K562 (cell line): Measurements from ENCODE around the gene CDH12. TPM values are rescaled to one million over a fixed set of nuclear protein-coding genes. Genes with fewer than 3 reads are reported as not detected.
"Not testable (repeated sequence)": the region's sequence is repeated elsewhere in the genome, so short reads cannot be mapped to it uniquely, and the experiment has no call there.

Experiments used
- ATAC-seq: fragments of 200-7000 bp; cut with Tn5 transposase; 3 replicates; pipeline ENCODE4 v1.9.1; 2020; ENCODE audit warnings: moderate library complexity
- BruUV-seq: library from RNA; stranded (reverse); fragments of 400-500 nt; replicated peaks from 2 replicates; lab custom pipeline; 2021; lab: Mats Ljungman, UMichigan
- CTCF ChIA-PET: fragments of 300-600 bp; formaldehyde crosslinking; extraction: SDS; loops from one replicate; lab custom pipeline; 2021; ENCODE audit warnings: low intra/inter-chr PET ratio; lab: Yijun Ruan, JAX
- POLR2A ChIA-PET: fragments of 300-600, 350-650 bp; sonication (Branson Sonifier 250); formaldehyde crosslinking; extraction: SDS; loops from one replicate; lab custom pipeline; 2021; ENCODE audit warnings: antibody characterized with exemption, inconsistent platforms; lab: Yijun Ruan, JAX
- DNase-seq, 4 experiments: peaks; one replicate each; pipeline versions ENCODE4 v3.0.0 to v3.0.0-alpha.2; 2011 to 2018; ENCODE audit warnings: low spot score in 3 of 4, mixed read lengths in 3 of 4; ENCODE audit errors: extremely low read depth in 1 of 4
- FAIRE-seq: peaks from 2 replicates; lab custom pipeline; 2011; peaks lifted over from hg19 to GRCh38; lab: Jason Lieb, UNC
- H2AFZ ChIP-seq: 2 replicates; pipeline ENCODE4 v1.6.0; 2011; ENCODE audit warnings: low read depth, low read length, control low read depth, inconsistent platforms
- H3K27ac ChIP-seq: fragments of 200-600 bp; 3 replicates; pipeline ENCODE4 v1.8.0; 2011; ENCODE audit warnings: low read depth, mild to moderate bottlenecking, control low read depth, inconsistent platforms, low read length, moderate library complexity, mixed read lengths; ENCODE audit errors: extremely low read depth
- H3K27me3 ChIP-seq, 2 experiments: fragments of 300-600 bp in 1 of 2; 2 replicates in 1 of 2; 3 replicates in 1 of 2; pipeline versions ENCODE4 v1.6.0 to v1.8.0; 2011; ENCODE audit warnings: inconsistent platforms in 2 of 2, low read length in 2 of 2, mild to moderate bottlenecking in 1 of 2, mixed read lengths in 1 of 2, moderate library complexity in 1 of 2; ENCODE audit not compliant: control insufficient read depth in 2 of 2, insufficient read depth in 2 of 2
- H3K36me3 ChIP-seq: fragments of 300-600 bp; 3 replicates; pipeline ENCODE4 v1.8.0; 2011; ENCODE audit warnings: mild to moderate bottlenecking, low read length, inconsistent platforms; ENCODE audit not compliant: control insufficient read depth, insufficient read depth
- H3K4me1 ChIP-seq, 2 experiments: fragments of 200-600 bp in 1 of 2; replicated peaks in 1 of 2; 2 replicates in 1 of 2; 3 replicates in 1 of 2; pipeline versions ENCODE4 v1.5.1 to v1.8.0; 2011; ENCODE audit warnings: inconsistent platforms in 2 of 2, low read length in 2 of 2, mild to moderate bottlenecking in 1 of 2, mixed read lengths in 1 of 2, moderate library complexity in 1 of 2; ENCODE audit not compliant: control insufficient read depth in 2 of 2, insufficient read depth in 2 of 2
- H3K4me2 ChIP-seq: 2 replicates; pipeline ENCODE4 v1.6.1; 2011; ENCODE audit warnings: low read length, control low read depth, inconsistent platforms, mixed read lengths; ENCODE audit not compliant: insufficient read depth
- H3K4me3 ChIP-seq: fragments of 200-600 bp; sonication (generic), shearing (Covaris generic); 2 replicates; pipeline ENCODE4 v1.5.1; 2016; ENCODE audit warnings: control low read depth, inconsistent platforms
- H3K79me2 ChIP-seq: fragments of 200-600 bp; 3 replicates; pipeline ENCODE4 v1.8.0; 2011; ENCODE audit warnings: low read length, inconsistent platforms; ENCODE audit not compliant: control insufficient read depth, insufficient read depth
- H3K9ac ChIP-seq, 2 experiments: 2 replicates each; pipeline versions ENCODE4 v1.6.0 to v1.6.1; 2011; ENCODE audit warnings: low read depth in 2 of 2, low read length in 2 of 2, control low read depth in 1 of 2, inconsistent platforms in 1 of 2, mild to moderate bottlenecking in 1 of 2, mixed read lengths in 1 of 2; ENCODE audit not compliant: insufficient read depth in 1 of 2
- H3K9me1 ChIP-seq: one replicate; pipeline ENCODE4 v1.6.0; 2011; ENCODE audit warnings: inconsistent platforms, mild to moderate bottlenecking, low read length, moderate library complexity; ENCODE audit not compliant: control insufficient read depth, insufficient read depth
- H3K9me3 ChIP-seq: replicated peaks from 2 replicates; pipeline ENCODE4 v1.5.1; 2011; ENCODE audit warnings: low read depth, low read length, inconsistent platforms; ENCODE audit not compliant: control insufficient read depth, insufficient read depth
- H4K20me1 ChIP-seq: replicated peaks from 2 replicates; pipeline ENCODE4 v1.6.1; 2011; ENCODE audit warnings: low read length, inconsistent platforms, mixed read lengths; ENCODE audit not compliant: control insufficient read depth, insufficient read depth
- ZNF79 ChIP-seq: fragments of 250-450 bp; sonication (Bioruptor Pico); IDR thresholded peaks from 2 replicates; pipeline ENCODE4 v1.4.0; 2020; ENCODE audit warnings: low read depth, mild to moderate bottlenecking, moderate library complexity
- WGBS: fragments of 100-300 bp; shearing (Covaris generic); methylation state at CpG from one replicate; pipeline ENCODE4 v1.1.6; 2016; ENCODE audit warnings: low coverage, mixed read lengths; ENCODE audit not compliant: insufficient coverage; ENCODE audit errors: missing lambda C conversion rate; 5-methylcytosine and 5-hydroxymethylcytosine counted together
- in situ Hi-C: fragments of 300-500 bp; cut with MboI; formaldehyde crosslinking; loops from 4 replicates; pipeline ENCODE4 v1.15.0; 2018; ENCODE audit warnings: inconsistent platforms, mixed read lengths
- intact Hi-C: fragments of 100-400 bp; cut with micrococcal nuclease; formaldehyde crosslinking; loops from 2 replicates; pipeline ENCODE4 v1.14.2; 2022
- polyA plus RNA-seq, 8 experiments: library from polyadenylated mRNA; depleted of rRNA in 4 of 8; stranded (reverse) in 5 of 8; unstranded in 3 of 8; fragments of >200 nt; fragmentation: Nextera tagmentation in 2 of 8; fragmentation: Illumina TruSeq in 1 of 8; extraction: Ambion mirVana in 2 of 8; extraction: Trizol in 1 of 8; gene quantifications; 2 replicates each; pipeline versions ENCODE4 v1.2.1 to v1.2.3, GENCODE V29; 2011 to 2014; ENCODE audit warnings: inconsistent platforms in 1 of 8, missing spikeins in 1 of 8
- total RNA-seq, 7 experiments: library from RNA; depleted of rRNA in 6 of 7; stranded (reverse); fragments of >200 nt in 6 of 7; fragmentation: Illumina TruSeq in 2 of 7; extraction: Trizol in 2 of 7; gene quantifications; 2 replicates each; pipeline versions ENCODE4 v1.2.1 to v1.2.3, GENCODE V29; 2011 to 2021; ENCODE audit warnings: low replicate concordance in 1 of 7
- TF ChIP-seq, protein P1 (sequence below): sonication (generic); formaldehyde crosslinking; IDR thresholded peaks from 2 replicates; pipeline ENCODE4 v1.9.0; 2022; ENCODE audit warnings: mild to moderate bottlenecking, missing genetic modification reagents

The CDH12 gene
- total and polyA plus RNA-seq, 9 of the 15 experiments (the other 6 are each of a cell fraction or from before 2014, with no cell fraction given), result 0.03 to 1.7 (median 0.37) TPM

DNA sequence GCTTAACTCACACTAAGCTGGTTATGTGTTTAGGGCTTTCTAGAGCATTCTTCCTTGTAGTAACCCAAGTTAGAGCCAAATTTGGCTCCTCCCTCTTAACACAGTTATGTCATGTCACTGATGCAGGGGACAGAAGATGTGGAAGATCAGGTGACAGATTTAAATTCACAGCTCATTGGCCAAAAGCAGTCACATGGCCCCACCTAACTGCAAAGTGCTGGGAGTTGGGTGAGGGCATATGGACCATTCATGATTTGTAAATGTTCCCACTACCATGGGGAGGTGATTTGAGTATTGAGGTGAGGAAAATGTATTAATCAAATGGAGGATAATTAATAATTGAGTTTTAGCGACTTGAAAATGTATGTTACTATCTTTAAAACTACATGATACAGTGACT, 829.4 kb downstream of the CDH12 start:
- POLR2A ChIA-PET, result no interaction called here
- no TSS peak for BruUV-seq
- intact Hi-C loops, result no loop called here

DNA sequence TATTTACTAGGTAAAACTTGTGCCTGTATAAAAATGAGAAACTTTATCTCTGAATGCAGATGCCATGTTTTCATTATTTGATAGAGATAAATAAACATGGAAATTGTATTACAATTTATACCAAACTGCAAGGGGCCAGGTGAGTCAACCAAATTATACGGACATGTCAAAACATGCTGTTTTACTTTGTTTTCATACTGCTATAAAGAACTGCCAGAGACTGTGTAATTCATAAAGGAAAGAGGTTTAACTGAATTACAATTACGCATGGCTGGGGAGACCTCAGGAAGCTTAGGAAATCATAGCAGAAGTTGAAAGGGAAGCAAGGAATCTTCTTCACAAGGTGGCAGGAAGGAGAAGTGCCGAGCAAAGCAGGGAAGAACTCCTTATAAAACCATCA, 840.3 kb downstream of the CDH12 start:
- intact Hi-C loops, ATAC-seq, H4K20me1 ChIP-seq, H3K9ac ChIP-seq, H3K79me2 ChIP-seq, POLR2A ChIA-PET, H3K4me1 ChIP-seq, H3K27me3 ChIP-seq, DNase-seq, BruUV-seq, H2AFZ ChIP-seq, CTCF ChIA-PET, FAIRE-seq, H3K9me3 ChIP-seq, H3K36me3 ChIP-seq, H3K4me2 ChIP-seq, H3K4me3 ChIP-seq, in situ Hi-C loops, H3K27ac ChIP-seq, H3K9me1 ChIP-seq: not testable (repeated sequence)
- 5% methylated on average over 2 of the region's 3 CpGs for WGBS

More for the DNA sequence above, 829.4 kb downstream of the CDH12 start:
- no peak overlapping the region for H3K27ac ChIP-seq
- H3K27me3 ChIP-seq, result no peaks in the 10 kb centered on the region
- FAIRE-seq, result no peak
- TF ChIP-seq ZNF79 (CRISPR knock-in tag), result no peak
- TF ChIP-seq, protein P1, sequence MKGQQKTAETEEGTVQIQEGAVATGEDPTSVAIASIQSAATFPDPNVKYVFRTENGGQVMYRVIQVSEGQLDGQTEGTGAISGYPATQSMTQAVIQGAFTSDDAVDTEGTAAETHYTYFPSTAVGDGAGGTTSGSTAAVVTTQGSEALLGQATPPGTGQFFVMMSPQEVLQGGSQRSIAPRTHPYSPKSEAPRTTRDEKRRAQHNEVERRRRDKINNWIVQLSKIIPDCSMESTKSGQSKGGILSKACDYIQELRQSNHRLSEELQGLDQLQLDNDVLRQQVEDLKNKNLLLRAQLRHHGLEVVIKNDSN (CRISPR knock-in tag), result peak; percentile 40; the same call in 1 of the 2 replicates
- TF ChIP-seq, all 486 proteins: peak for 1
- WGBS, result 0% methylated on average over 1 of the region's 1 CpG
- in situ Hi-C loops, result no loop called here
- H3K9me3 ChIP-seq, result peaks cover 1% of the 10 kb centered on the region; the same call in 1 of the 2 replicates
- H3K4me2 ChIP-seq, result no peak overlapping the region
- H4K20me1 ChIP-seq, result no peaks in the 10 kb centered on the region
- no peaks in the 10 kb centered on the region for H3K79me2 ChIP-seq
- ATAC-seq, result no peak
- no peak overlapping the region for H2AFZ ChIP-seq
- DNase-seq, result no peak
- no peak overlapping the region for H3K9ac ChIP-seq
- no peaks in the 10 kb centered on the region for H3K36me3 ChIP-seq
- no peaks in the 10 kb centered on the region for H3K4me1 ChIP-seq
- no peak overlapping the region for H3K4me3 ChIP-seq
- no peaks in the 10 kb centered on the region for H3K9me1 ChIP-seq
- CTCF ChIA-PET, result no interaction called here

- DNase-seq, H3K4me1 ChIP-seq, POLR2A ChIA-PET, H4K20me1 ChIP-seq, H3K9ac ChIP-seq, FAIRE-seq, H2AFZ ChIP-seq, ATAC-seq, H3K36me3 ChIP-seq, H3K27me3 ChIP-seq, H3K9me3 ChIP-seq, in situ Hi-C loops, CTCF ChIA-PET, H3K4me3 ChIP-seq, H3K27ac ChIP-seq, H3K9me1 ChIP-seq, H3K79me2 ChIP-seq, BruUV-seq, intact Hi-C loops, H3K4me2 ChIP-seq: not testable (repeated sequence)
- 0% methylated on average over 3 of the region's 4 CpGs for WGBS
Observed at GRCh38 chr5:22010808-22011207, 842.3 kb downstream of the CDH12 start.
